ENCODE measurements around the gene UTF1. TPM values are rescaled to one million over a fixed set of nuclear protein-coding genes. Genes with fewer than 3 reads are reported as not detected.

The UTF1 gene
- total and polyA plus RNA-seq, 9 of the 15 experiments (the other 6 are each of a cell fraction or from before 2014, with no cell fraction given) = 0.35 to 0.46 TPM; not detected in 7

- no peaks in the 10 kb centered on the region for H4K20me1 ChIP-seq (replicated peaks; ENCODE audit: control insufficient read depth, insufficient read depth, low read length)
- H3K9me1 ChIP-seq (ENCODE audit: control insufficient read depth, insufficient read depth, low read length) = no peaks in the 10 kb centered on the region
- H2AFZ ChIP-seq (ENCODE audit: low read depth, low read length) = no peak overlapping the region
- H3K9me3 ChIP-seq (replicated peaks; ENCODE audit: control insufficient read depth, insufficient read depth, low read depth, low read length) = no peaks in the 10 kb centered on the region
- peak overlapping the region; percentile 77 for H3K27ac ChIP-seq (ENCODE audit: extremely low read depth, low read depth, low read length)
- peak overlapping the region; percentile 54 to 80; a peak in 3 of 4 replicates for H3K9ac ChIP-seq (ENCODE audit: insufficient read depth in 1 of 2, low read depth in 2 of 2, low read length in 2 of 2)
- H3K4me2 ChIP-seq (ENCODE audit: insufficient read depth, low read length) = peak overlapping the region; percentile 74; the same call in 1 of the 2 replicates
- H3K27me3 ChIP-seq (ENCODE audit: control insufficient read depth in 2 of 2, insufficient read depth in 2 of 2, low read length in 2 of 2) = no peaks in the 10 kb centered on the region
- POLR2A ChIA-PET = interaction anchor here (0.6 to 1.5 kb wide), 3 partner anchors 14 to 705 kb away, joined by 3 to 4 read pairs (median 3); no protein-coding TSS in a partner anchor
- FAIRE-seq (peak; percentile 19), ATAC-seq (peak; percentile 79), DNase-seq (ENCODE audit: extremely low read depth in 1 of 4, low spot score in 3 of 4) (peak; percentile 79 to 92 (median 88))
- H3K79me2 ChIP-seq (ENCODE audit: control insufficient read depth, insufficient read depth, low read length) = no peaks in the 10 kb centered on the region
- CTCF ChIA-PET (ENCODE audit: low intra/inter-chr PET ratio) = no interaction called here
- no TSS peak for BruUV-seq (replicated peaks)
- 15% methylated on average over 4 of the region's 79 CpGs for WGBS (ENCODE audit: insufficient coverage, low coverage, missing lambda C conversion rate)
- H3K36me3 ChIP-seq (ENCODE audit: control insufficient read depth, insufficient read depth, low read length) = no peaks in the 10 kb centered on the region
- intact Hi-C loops (cut with micrococcal nuclease) (no loop called here), in situ Hi-C loops (cut with MboI) (no loop called here)
- H3K4me1 ChIP-seq (replicated peaks in 1 of 2; ENCODE audit: control insufficient read depth in 2 of 2, insufficient read depth in 2 of 2, low read length in 2 of 2) = peaks cover 2 to 78% of the 10 kb centered on the region in 2 experiments; a peak in 3 of 5 replicates
- H3K4me3 ChIP-seq = peak overlapping the region; percentile 51
- TF ChIP-seq GABPA (tag; conservative IDR thresholded peaks at IDR 0.05; ENCODE audit: low read depth) (peak; percentile 85), PHF8 (IDR thresholded peaks at IDR 0.05; ENCODE audit: borderline replicate concordance, low read length) (peak; percentile 64; the same call in 1 of the 2 replicates), HMGN3 (IDR thresholded peaks at IDR 0.05; ENCODE audit: borderline replicate concordance, extremely low read depth, insufficient read length, low read depth, low read length) (peak; percentile 7), MBD2 (IDR thresholded peaks at IDR 0.05; ENCODE audit: borderline replicate concordance, low read depth) (0 out of 2 replicates have a peak, but pooled peaks have one; percentile 26), POLR2G (IDR thresholded peaks at IDR 0.05; ENCODE audit: low read depth, low read length) (peak; percentile 76), RBFOX2 (IDR thresholded peaks at IDR 0.05; ENCODE audit: low read depth, low read length) (peak; percentile 62), YY1 (IDR thresholded peaks at IDR 0.05; ENCODE audit: borderline replicate concordance in 1 of 3, control insufficient read depth in 1 of 3, extremely low read depth in 1 of 3, insufficient read depth in 3 of 3, insufficient read length in 1 of 3, insufficient replicate concordance in 2 of 3, low read depth in 1 of 3, low read length in 2 of 3) (peak in 2 of 3 experiments; percentile 44 to 62), CREM (IDR thresholded peaks at IDR 0.05; ENCODE audit: low read depth) (no peak), CCNT2 (IDR thresholded peaks at IDR 0.05; ENCODE audit: borderline replicate concordance, extremely low read depth, insufficient read length, low read depth, low read length) (peak; percentile 15), RBM22 (IDR thresholded peaks at IDR 0.05; ENCODE audit: low read depth, low read length, poor library complexity, severe bottlenecking) (peak; percentile 37), ZKSCAN3 (CRISPR knock-in tag; IDR thresholded peaks at IDR 0.05) (no peak), SIRT6 (IDR thresholded peaks at IDR 0.05; ENCODE audit: low read depth, low read length) (no peak), MAZ (CRISPR knock-in tag; conservative IDR thresholded peaks at IDR 0.05 in 1 of 2, IDR thresholded peaks at IDR 0.05 in 1 of 2) (peak; percentile 33 to 48; a peak in 2 of 4 replicates), ZNF277 (CRISPR knock-in tag; IDR thresholded peaks at IDR 0.05; ENCODE audit: borderline replicate concordance) (no peak), NFYB (IDR thresholded peaks at IDR 0.05; ENCODE audit: extremely low read depth, insufficient read length) (no peak), ZNF740 (CRISPR knock-in tag; IDR thresholded peaks at IDR 0.05) (peak; percentile 69), ZNF740 (tag; IDR thresholded peaks at IDR 0.05) (peak in 1 of 2 experiments; percentile 79; a peak in 2 of 4 replicates), POLR2A (conservative IDR thresholded peaks at IDR 0.05) (peak; percentile 18; the same call in 1 of the 2 replicates), RB1 (IDR thresholded peaks at IDR 0.05; ENCODE audit: low read depth) (peak; percentile 38; the same call in 1 of the 2 replicates)
Measured at GRCh38 chr10:133261726-133262325, 31.8 kb downstream of the UTF1 start.

All from K562 (cell line).